ENCODE data around the gene LEF1. TPM values are rescaled to one million over a fixed set of nuclear protein-coding genes. Genes with fewer than 3 reads are reported as not detected.

The LEF1 gene
- polyA plus RNA-seq, 1 experiment = 2.7 TPM

GRCh38 chr4:108168160-108168670, 517 bp downstream of the LEF1 start:
- CTCF ChIA-PET = interaction anchor here (0.6 kb wide), 1 partner anchor 404 kb away, joined by 3 read pairs; no protein-coding TSS in a partner anchor
- peak overlapping the region; percentile 51 for H3K4me3 ChIP-seq (ENCODE audit: low read depth, low read length)
- H3K27me3 ChIP-seq (ENCODE audit: control insufficient read depth, insufficient read depth, low read length) = peaks cover 44% of the 10 kb centered on the region
- no peak for DNase-seq (ENCODE audit: low read depth)
- POLR2A ChIA-PET = no interaction called here
- no peaks in the 10 kb centered on the region for H3K36me3 ChIP-seq (ENCODE audit: control insufficient read depth, insufficient read depth, low read length)
- TF ChIP-seq CTCF (IDR thresholded peaks at IDR 0.05; ENCODE audit: insufficient read depth, low read depth, low read length) = no peak

GRCh38 chr4:108166441-108167315, 2.1 kb downstream of the LEF1 start:
- DNase-seq (ENCODE audit: low read depth) = no peak
- no peak for TF ChIP-seq CTCF (IDR thresholded peaks at IDR 0.05; ENCODE audit: insufficient read depth, low read depth, low read length)
- Histone ChIP-seq H3K4me3 (ENCODE audit: low read depth, low read length) (peak overlapping the region; percentile 51), H3K36me3 (ENCODE audit: control insufficient read depth, insufficient read depth, low read length) (no peaks in the 10 kb centered on the region), H3K27me3 (ENCODE audit: control insufficient read depth, insufficient read depth, low read length) (peaks cover 36% of the 10 kb centered on the region)
- ChIA-PET CTCF (no interaction called here), POLR2A (no interaction called here)

GRCh38 chr4:108166038-108166437, 2.7 kb downstream of the LEF1 start:
- no peak for TF ChIP-seq CTCF (IDR thresholded peaks at IDR 0.05; ENCODE audit: insufficient read depth, low read depth, low read length)
- Histone ChIP-seq H3K27me3 (ENCODE audit: control insufficient read depth, insufficient read depth, low read length) (peaks cover 29% of the 10 kb centered on the region), H3K36me3 (ENCODE audit: control insufficient read depth, insufficient read depth, low read length) (no peaks in the 10 kb centered on the region), H3K4me3 (ENCODE audit: low read depth, low read length) (no peak overlapping the region)
- ChIA-PET POLR2A (no interaction called here), CTCF (no interaction called here)
- no peak for DNase-seq (ENCODE audit: low read depth)

- no peak overlapping the region for H3K4me3 ChIP-seq (ENCODE audit: low read depth, low read length)
Measured at GRCh38 chr4:108165586-108165985, 3.1 kb downstream of the LEF1 start.

More at GRCh38 chr4:108165586-108165985, 3.1 kb downstream of the LEF1 start:
- TF ChIP-seq CTCF (IDR thresholded peaks at IDR 0.05; ENCODE audit: insufficient read depth, low read depth, low read length) = no peak
- POLR2A ChIA-PET = no interaction called here
- CTCF ChIA-PET = no interaction called here
- Histone ChIP-seq H3K27me3 (ENCODE audit: control insufficient read depth, insufficient read depth, low read length) (peaks cover 25% of the 10 kb centered on the region), H3K36me3 (ENCODE audit: control insufficient read depth, insufficient read depth, low read length) (no peaks in the 10 kb centered on the region)
- DNase-seq (ENCODE audit: low read depth) = no peak

Data from BJ (cell line).